ENCODE measurements around the gene SLC30A1.

Gene SLC30A1

GRCh38 chr1:211598514-211598913 lies 19.6 kb upstream of the SLC30A1 start:
- Histone ChIP-seq H3K9me3 (ENCODE audit: insufficient read depth, low read length) (no peaks in the 10 kb centered on the region), H3K9ac (ENCODE audit: low read length) (no peak overlapping the region), H3K36me3 (ENCODE audit: low read length) (no peaks in the 10 kb centered on the region), H3K4me2 (ENCODE audit: low read depth, low read length, poor library complexity, severe bottlenecking) (no peak overlapping the region), H3K27ac (ENCODE audit: low read depth, low read length) (no peak overlapping the region), H4K20me1 (ENCODE audit: low read depth, low read length) (no peaks in the 10 kb centered on the region), H3K79me2 (ENCODE audit: insufficient read depth, low read length) (no peaks in the 10 kb centered on the region), H2AFZ (ENCODE audit: low read depth, low read length, severe bottlenecking) (no peak overlapping the region), H3K9me2 (replicated peaks; ENCODE audit: insufficient read depth, low read length) (no peaks in the 10 kb centered on the region), H3K27me3 (ENCODE audit: low read length) (no peaks in the 10 kb centered on the region), H3F3A (ENCODE audit: insufficient read depth) (no peaks in the 10 kb centered on the region), H3K4me3 (ENCODE audit: insufficient read depth, low read length, poor library complexity, severe bottlenecking) (no peak overlapping the region)
- no peak for TF ChIP-seq EZH2phosphoT487 (conservative IDR thresholded peaks at IDR 0.05; ENCODE audit: low read length)
- TF ChIP-seq CTCF (IDR thresholded peaks at IDR 0.05; ENCODE audit: insufficient read depth, low read length, poor library complexity, severe bottlenecking), result no peak

GRCh38 chr1:211596418-211597181 lies 17.6 kb upstream of the SLC30A1 start:
- Histone ChIP-seq H3K4me3 (ENCODE audit: insufficient read depth, low read length, poor library complexity, severe bottlenecking) (no peak overlapping the region), H3K9me2 (replicated peaks; ENCODE audit: insufficient read depth, low read length) (no peaks in the 10 kb centered on the region), H3K4me2 (ENCODE audit: low read depth, low read length, poor library complexity, severe bottlenecking) (no peak overlapping the region), H3K27me3 (ENCODE audit: low read length) (no peaks in the 10 kb centered on the region), H3K79me2 (ENCODE audit: insufficient read depth, low read length) (no peaks in the 10 kb centered on the region), H3F3A (ENCODE audit: insufficient read depth) (no peaks in the 10 kb centered on the region), H3K9ac (ENCODE audit: low read length) (no peak overlapping the region), H2AFZ (ENCODE audit: low read depth, low read length, severe bottlenecking) (no peak overlapping the region), H3K9me3 (ENCODE audit: insufficient read depth, low read length) (no peaks in the 10 kb centered on the region), H3K36me3 (ENCODE audit: low read length) (no peaks in the 10 kb centered on the region), H4K20me1 (ENCODE audit: low read depth, low read length) (no peaks in the 10 kb centered on the region), H3K27ac (ENCODE audit: low read depth, low read length) (no peak overlapping the region)
- TF ChIP-seq CTCF (IDR thresholded peaks at IDR 0.05; ENCODE audit: insufficient read depth, low read length, poor library complexity, severe bottlenecking), result no peak
- TF ChIP-seq EZH2phosphoT487 (conservative IDR thresholded peaks at IDR 0.05; ENCODE audit: low read length), result no peak

GRCh38 chr1:211595419-211595818 lies 16.5 kb upstream of the SLC30A1 start:
- Histone ChIP-seq H3K9me2 (replicated peaks; ENCODE audit: insufficient read depth, low read length) (no peaks in the 10 kb centered on the region), H3K4me2 (ENCODE audit: low read depth, low read length, poor library complexity, severe bottlenecking) (no peak overlapping the region), H3K36me3 (ENCODE audit: low read length) (no peaks in the 10 kb centered on the region), H3K9ac (ENCODE audit: low read length) (no peak overlapping the region), H3K79me2 (ENCODE audit: insufficient read depth, low read length) (no peaks in the 10 kb centered on the region), H2AFZ (ENCODE audit: low read depth, low read length, severe bottlenecking) (no peak overlapping the region), H4K20me1 (ENCODE audit: low read depth, low read length) (no peaks in the 10 kb centered on the region), H3K4me3 (ENCODE audit: insufficient read depth, low read length, poor library complexity, severe bottlenecking) (no peak overlapping the region), H3K9me3 (ENCODE audit: insufficient read depth, low read length) (no peaks in the 10 kb centered on the region), H3K27ac (ENCODE audit: low read depth, low read length) (no peak overlapping the region), H3K27me3 (ENCODE audit: low read length) (no peaks in the 10 kb centered on the region), H3F3A (ENCODE audit: insufficient read depth) (no peaks in the 10 kb centered on the region)
- TF ChIP-seq CTCF (IDR thresholded peaks at IDR 0.05; ENCODE audit: insufficient read depth, low read length, poor library complexity, severe bottlenecking), result no peak
- TF ChIP-seq EZH2phosphoT487 (conservative IDR thresholded peaks at IDR 0.05; ENCODE audit: low read length), result no peak

All from SU-DHL-6 (cell line).